COLO668 (cell line): ENCODE data around the gene ADAMTS17.
A peak's percentile ranks its signal among the peaks of the same experiment; 100 is the strongest.

ENCODE experiments used
- DNase-seq: peaks from one replicate; lab custom pipeline; 2025; ENCODE audit not compliant: unreplicated experiment; lab: John Stamatoyannopoulos, UW

Gene ADAMTS17

DNA sequence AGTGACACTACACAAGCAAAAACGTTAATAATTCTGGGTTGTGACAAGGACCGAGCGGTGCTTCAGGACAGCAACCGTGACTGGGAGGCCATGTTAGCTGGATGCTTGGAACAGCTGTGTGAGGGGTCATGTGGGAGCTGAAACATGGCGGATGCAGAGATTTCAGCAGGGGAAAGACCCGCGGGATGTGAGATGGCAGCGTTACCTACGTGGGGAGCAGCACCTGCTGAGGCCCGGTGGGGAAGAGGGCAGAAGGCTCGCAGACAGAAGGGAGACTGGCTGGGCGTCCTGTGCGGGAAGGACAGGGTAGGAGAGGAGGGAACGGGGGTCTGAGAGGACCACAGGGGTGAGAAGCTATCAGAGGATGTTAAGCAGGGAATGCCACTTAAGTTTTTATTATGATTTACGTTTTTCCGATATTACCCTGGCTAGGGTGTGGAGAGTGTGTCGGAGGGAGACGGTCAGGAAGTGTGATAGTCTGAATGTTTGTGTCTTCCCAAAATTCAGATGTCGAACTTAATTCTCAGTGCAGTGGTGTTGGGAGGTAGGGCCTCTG is 379.7 kb downstream of the ADAMTS17 start:
- no peak for DNase-seq

DNA sequence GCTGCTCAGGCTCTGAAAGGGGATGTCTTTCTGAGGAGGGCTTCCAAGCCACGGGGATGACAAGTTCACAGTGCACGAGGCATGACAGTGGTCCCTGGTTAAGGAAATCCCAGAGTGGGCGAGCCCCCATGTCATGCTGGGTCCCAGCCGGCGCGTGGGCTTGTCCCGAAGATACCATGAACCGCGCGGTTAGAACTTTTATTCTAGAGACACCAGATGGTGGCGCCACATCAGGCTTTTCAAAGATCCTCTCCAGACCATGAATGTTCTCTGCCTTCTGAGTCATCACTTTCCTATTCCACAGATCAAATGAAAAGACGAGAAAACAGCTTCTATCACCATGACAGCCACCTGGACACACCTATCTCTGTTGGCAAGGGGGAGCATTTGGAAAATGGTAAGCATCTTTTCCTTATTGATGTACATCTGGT is 380.7 kb downstream of the ADAMTS17 start:
- DNase-seq = no peak

DNA sequence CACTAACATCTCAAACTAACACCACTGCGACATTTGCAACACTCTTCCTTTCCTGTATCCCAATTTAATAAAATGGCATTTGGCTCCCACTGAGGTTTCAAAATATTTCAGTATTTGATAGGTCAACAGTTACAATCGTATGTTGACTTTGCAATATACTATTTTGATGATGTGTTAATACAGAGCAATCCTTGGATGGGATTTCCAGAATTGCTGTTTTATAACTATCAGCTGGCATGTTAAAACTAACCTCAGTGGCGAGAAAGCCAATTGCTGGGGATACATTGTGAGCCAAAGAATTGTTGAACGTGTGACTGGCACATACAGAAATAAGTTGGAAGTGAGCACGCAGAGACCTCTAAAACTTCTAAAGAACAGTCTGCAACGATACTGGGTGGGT is 382.4 kb downstream of the ADAMTS17 start:
- DNase-seq = no peak

DNA sequence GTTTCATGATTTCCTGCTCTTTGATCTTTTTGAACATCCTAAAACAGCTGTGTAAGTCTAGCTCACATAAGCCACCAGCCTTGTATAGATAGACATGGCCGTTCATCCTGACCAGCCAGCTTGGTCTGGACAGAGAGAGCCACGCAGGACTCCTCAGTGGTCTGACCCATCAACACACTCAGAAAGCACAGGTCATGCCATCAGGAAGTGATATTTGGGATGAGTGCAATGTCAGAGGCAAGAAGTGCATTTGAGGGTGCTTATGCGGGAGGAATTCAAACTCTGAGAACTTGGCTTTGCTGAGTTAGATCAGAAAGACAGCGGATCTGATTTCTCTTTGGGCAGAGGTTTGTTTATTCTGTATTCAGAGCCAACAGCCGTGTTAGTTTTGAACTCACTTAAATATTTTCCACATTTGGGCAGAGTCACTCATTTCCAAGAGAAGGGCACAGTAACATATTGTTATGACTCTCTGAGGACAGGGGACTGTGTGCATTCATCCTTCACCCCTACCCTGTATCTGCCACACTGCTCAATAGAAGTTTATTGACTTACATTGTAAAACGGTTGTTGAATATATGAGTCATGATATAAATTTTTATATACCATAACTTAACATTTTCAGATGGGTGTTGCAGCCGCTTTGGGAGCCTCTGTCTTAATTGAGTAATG is 383.2 kb downstream of the ADAMTS17 start:
- DNase-seq = no peak

DNA sequence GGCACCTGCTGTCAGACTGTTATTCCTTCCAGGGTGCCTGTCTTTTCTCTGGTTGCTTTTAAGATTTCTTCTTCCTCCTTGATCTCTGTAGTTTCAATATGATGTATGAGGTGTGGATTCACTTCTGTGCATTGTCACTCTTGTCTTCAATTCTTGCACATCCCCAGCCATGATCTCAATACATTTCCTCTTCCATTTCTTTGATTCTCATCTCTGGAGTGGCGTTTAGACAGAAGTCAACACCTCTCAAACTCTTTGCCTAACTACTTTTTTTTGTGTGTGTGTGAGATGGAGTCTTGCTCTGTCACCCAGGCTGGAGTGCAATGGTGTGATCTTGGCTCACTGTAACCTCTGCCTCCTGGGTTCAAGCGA is 384.1 kb downstream of the ADAMTS17 start:
- DNase-seq = no peak

DNA sequence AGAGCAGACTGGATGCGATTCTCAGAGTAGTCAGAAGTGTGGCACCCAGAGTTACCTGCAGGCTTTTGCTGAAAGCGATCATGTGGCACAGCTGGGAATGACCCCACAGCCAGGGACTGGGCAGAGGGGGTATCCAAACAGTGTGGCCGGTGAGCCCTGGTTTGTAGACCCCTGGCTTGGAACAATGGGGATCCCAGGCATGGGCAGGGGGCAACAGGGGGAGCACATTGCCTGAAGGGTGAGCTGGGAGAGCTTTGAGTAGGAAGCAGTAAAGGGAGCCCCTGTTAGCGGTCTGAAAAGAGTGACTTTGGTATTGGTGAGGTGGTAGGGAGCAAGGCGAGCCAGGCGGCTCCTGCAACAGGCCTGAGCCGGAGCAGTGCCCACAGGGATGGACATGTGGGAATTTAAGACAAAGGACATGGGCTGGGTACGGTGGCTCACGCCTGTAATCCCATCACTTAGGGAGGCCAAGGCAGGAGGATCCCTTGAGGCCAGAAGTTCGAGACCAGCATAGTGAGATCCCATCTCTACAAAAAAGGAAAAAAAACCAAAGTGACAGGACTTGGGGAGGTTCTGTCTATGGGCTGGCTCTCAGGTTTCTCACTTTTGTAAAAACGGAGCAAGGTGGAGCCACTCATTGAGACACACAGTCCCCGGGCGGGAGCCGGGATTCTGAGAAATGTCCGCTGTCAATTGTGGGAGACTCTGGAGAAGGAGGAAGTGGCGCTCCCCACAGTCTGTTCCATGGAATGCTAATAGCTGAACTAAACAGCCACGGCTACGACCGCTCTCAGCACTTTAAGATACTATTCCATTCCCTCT is 384.7 kb downstream of the ADAMTS17 start:
- DNase-seq = no peak

DNA sequence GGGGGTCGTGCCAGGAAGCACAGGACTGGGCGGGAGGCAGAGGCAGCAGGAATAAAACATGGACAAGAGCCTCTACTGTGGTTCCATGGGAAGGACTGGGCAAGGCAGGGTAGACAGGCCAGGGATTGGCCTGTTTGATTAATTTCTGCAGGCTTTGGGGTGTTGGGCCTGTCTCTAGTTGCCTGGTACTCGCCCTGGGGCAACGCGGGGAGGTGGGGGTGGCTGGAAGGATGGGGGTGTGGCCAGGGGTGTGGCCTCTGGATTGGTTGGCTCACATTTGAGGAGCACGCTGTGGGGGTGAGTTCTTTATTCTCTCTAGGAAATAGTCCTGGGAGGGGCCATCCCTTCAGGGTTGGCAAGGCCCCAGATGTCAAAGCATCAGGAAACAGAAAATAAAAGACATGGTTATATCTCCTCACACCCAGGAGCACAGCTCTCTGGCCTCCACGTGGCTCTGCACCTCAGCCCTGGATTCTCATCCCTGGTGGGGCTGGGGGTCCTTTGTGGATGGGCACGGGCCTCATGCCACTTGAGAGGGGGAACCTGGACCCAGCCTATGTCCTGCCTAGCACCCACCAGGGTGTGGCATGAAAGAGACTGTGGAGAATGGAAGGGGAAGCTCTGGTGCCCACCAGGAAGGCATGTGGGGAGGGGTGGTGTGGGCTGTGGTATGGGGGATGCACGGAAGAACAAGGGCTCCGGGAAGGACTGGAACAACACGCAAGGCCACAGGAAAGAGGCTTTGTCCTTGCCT is 385.6 kb downstream of the ADAMTS17 start:
- no peak for DNase-seq

DNA sequence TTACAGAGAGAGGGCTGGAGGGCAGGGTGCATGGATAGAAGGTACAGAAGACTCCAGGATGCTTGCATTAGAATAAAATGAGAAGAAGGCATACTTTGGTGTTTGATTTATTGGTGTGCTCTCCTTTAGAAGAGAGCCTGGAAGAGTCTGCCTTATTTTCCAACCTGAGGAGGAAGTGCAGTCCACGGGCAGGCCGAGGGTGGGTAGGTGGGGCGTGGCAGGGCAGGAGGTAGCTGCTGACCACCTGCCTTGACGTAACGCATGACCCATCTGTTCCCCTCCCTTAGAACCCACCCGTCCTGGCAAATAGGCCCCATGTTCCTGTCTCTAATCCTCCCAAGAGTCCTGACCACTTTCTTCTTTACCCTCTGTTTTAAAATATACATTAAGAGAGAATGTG is 386.2 kb downstream of the ADAMTS17 start:
- DNase-seq = no peak

DNA sequence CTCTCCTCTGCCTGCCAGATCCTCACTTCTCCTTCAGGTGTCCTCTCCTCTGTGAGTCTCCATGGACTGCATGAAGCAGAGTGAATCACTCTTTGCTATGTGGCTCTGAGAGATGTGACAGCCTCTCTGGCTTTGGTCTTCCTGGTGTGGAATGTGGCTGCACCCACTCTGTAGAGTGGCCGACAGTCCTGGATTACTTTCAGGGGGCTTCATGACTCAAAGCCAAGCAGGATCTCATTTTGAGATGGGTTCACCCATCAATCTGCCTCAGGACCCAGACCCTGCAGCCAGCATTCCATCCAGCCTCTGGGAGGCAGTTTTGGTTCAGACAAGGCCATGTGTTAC is 386.6 kb downstream of the ADAMTS17 start:
- no peak for DNase-seq

DNA sequence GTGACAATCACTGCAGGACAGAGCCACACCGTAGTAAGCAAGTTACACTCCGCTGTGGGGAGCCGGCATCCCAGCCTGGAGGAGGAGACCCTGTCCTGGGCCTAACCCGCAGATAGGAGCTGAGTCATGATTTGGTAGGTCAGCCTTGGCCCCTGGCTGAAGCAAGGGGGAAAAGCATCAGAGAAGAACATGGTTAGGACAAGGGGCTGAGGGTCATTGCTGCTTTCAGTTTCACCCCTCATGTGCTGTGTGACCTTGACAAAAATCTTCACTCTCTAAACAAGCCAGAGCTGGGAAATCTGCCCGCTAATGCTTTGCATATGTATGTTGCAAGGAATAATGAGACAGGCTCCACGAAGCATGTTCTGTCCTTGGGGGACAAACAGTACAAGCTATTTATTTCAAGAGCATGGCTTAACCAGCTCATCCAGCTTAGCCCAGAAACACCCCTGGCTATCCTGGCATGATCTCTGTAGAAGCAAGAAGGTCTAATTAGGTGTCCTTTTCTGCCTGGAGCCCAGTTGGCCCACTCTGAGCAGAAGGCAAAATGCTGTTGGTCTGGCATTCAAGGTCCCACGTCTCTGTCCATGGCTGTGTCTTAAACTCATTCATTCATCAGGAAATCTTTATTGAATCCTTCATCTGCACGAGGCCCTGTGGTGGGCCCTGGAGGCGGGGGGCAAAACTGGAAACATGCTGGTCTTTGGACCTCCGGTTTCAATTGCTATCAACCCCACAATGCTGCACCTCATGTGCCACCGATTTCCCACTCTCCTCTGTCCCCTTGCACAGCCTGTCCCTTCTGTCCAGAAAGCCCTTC is 387.2 kb downstream of the ADAMTS17 start:
- DNase-seq = no peak

DNA sequence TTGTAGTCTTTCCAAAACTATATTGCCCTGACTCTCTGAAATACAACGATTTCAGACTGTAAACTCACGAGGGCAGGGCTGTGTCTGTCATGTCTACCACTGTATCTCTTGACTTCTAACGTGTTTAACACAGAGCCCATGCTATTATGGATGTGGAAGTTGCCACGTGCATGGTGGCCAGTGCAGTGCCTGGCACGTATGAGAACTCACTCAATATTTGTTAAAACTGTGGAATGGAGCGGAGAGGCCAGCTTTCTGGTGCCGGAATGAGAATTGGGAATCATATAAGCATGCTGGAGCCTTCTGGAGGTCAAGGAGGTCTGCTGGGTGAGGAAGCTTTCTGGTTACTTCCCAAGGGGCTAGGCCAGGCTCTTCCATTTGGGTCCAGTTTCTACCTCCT is 387.9 kb downstream of the ADAMTS17 start:
- no peak for DNase-seq

DNA sequence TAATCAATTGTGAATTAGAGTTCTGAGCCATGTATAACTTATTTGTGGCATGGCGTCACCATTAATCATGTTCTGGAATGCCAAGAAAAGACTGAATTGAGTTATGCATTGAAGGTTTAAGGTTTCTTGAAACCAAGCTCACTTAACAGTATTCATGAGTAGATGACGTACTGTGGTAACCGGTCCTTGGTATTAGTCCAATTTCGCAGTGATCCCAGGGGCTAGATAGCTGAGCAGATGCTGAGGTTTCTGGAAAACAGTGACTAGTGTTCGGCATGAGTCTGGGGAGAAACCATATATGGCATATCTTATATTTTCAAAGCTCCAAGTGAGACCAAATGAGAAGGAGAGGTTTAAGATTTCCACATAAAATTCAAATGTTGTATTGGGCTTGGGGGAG is 390.3 kb downstream of the ADAMTS17 start:
- DNase-seq = no peak

DNA sequence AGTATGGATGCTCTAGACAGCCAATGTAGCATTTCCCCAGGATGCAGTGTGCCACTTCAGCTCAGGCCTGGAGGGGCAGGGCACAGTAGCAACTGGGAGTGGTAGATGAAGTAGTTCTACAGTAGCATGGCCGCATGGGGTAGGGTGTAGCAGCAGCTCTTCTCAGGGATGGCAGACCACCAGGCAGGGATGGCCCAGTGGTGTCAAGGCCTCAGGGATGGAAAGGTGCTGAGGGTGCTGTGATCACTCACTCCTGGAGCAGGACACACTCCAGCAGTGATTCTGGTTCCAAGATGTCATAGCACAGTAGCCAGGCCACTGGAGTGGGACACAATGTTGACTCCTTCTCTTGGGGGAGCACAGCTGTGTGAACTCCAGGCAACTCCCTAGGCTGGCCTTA is 397.6 kb downstream of the ADAMTS17 start:
- DNase-seq = no peak

DNA sequence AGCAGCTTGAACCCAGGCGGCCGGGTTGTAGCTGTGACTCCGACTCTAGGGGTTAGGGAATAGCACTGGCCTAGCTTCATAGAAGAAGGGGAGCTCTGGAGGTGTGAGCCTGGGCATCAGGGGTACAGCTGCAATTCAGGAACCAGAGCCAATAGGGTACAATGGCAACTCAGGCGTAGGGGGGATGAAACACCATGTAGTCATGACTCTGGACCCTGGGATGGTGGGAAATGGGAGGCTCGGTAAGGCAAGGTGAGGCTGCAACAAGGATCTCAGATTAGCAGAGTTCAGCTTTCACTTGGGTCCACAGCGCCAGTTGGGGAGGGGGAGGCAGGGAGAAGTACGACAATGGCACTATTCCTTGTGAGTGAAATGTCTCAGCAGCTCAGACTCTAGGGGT is 398.3 kb downstream of the ADAMTS17 start:
- no peak for DNase-seq

DNA sequence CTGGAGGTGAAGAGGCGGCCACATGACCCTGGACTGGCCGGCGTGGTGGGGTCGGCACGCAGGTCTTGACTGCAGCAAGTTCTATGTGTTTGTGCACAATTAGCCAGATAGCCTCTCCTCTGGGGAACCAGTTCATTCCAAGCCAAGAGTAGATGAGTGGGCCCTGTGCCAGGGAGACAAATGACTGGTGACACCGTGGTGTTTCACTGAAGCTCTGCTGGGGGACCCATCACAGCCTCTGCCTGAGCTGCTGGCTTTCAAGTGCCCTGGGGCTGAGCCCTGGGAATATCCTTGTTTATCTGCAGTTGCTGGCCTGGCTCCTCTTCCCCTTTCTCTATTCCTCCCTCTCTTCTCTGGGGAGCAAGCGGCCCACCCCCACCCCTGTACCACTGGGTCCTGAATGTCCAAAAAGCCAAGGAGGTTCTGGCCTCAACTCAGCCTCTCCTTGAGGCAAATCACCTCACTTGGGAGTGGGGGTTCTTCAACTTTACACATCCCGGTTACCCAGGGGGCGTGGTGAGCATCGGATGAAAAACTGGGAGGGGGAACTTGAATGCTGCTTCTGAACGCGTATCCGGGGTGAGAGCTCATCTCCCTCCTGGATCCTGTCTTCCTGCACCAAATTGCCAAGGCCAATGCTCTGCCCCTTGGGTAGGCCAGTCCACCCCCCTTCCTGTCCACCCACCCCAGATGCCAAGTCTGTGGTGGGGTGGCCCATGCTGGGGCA is 408.9 kb downstream of the ADAMTS17 start:
- no peak for DNase-seq

DNA sequence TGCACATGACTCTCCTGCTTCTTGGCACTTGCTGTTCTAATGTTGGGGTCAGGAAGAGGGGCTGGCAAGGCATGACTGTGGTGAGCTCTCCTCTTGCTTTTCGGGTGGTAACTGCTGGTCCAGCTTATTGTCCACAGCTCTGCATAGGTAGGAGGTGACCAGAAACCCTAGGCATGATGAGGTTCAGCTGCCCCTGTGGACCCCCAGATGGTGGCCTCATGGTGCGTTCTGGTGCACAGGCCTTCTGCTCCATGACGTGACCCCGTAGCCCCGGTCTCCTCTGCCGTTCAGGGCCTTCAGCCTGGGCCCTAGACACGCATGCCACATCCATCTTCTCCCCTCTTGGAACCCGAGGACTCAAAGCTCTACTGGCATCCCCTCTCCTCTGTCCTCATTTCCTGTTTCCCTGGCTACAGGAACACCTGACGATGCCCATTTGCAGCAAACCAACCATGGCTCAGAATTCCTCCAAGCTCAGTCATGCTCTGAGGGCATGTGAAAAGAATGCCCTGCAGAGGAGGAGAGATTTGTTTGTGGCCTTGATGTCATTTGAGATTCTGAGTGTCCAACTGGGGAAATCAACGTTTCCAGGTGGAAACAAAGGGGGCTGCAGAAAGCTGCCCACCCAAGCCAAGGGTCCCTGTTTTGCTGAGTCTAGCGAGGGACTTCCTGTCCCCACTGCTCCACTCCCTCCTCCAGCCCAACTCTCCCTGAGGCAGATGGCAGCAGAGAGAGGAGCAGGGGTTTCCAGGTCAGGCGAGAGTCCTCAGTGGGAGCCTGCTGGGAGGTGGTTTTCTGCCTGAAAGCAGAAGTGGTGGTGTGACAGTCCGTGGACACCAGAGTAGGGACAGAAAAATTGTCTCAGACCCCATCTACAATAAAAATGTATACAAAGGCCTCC is 409.8 kb downstream of the ADAMTS17 start:
- DNase-seq = no peak

DNA sequence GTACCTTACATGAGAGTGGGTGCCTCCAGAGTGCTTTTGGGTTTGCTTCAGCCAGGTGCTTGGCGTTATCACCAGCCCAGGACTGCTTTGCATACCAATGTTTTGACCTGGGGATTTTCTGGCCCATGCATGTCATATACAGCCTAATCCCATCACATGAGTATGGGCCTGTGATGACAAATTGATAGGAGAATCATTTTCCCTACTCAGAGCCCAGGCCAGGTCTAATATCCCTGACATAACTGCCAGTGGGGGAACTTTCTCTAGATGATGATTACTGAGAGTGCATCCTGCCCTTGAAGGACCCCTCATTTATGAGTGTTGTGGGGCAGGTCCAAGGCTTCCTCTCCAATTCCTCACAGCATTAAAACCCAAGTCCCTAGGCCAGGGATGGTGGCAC is 411.1 kb downstream of the ADAMTS17 start:
- no peak for DNase-seq

DNA sequence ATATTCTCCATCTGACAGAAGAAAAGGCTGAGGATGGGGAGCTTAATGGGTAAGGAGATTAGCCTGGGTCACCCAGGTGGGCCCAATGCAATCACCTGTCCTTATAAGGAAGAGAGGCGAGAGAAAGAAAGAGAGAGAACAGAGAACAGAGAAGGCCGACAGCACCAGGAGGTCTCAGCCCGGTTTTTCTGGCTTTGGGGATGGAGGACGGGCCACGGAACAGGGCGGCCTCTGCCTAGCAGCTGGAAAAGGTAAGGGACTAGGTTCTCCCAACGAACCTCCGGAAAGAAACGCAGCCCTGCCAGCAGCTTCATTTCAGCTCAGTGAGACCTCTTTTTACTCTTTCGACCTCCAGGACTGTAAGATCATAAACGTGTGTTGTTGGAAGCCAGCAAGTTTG is 412.5 kb downstream of the ADAMTS17 start:
- no peak for DNase-seq

DNA sequence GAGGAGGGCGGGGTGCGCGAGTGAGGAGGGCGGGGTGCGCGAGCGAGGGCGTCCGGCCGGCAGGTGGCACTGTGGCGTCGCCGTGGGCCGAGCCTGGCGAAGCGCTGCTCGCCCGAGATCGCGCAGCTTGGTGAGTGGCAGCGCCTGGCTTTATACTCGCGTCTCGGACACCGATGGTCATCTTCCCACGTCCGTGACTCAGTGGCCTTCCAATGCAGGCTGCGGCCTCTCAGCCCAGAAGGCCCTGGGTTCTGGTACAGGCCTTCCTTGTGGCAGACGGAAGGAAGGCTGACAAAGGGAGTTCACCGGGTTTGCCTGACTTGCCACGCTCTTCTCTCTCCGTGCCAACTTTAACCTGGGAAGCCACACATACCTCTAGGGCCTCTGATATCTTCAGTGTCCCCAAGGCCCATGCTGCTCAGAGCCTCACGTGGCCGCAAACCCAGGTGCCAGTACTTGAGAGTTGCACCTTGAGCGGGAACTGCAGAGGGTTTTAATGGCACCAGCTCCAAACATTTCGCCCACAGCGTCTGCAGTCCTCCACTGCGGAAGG is 413.3 kb downstream of the ADAMTS17 start:
- peak; percentile 57 for DNase-seq
